RWPE2 (cell line): Measurements from ENCODE around the gene DGKI.

ENCODE experiments used
- ATAC-seq: fragments of 200-7000 bp; cut with Tn5 transposase; 3 replicates; pipeline ENCODE4 v1.9.1; 2021; ENCODE audit warnings: low read depth
- DNase-seq: peaks from one replicate; pipeline ENCODE4 v3.0.0-alpha.2; 2020; ENCODE audit warnings: low spot score
- H3K27ac ChIP-seq: fragments of 450-650 bp; 2 replicates; pipeline ENCODE4 v1.5.1; 2017; ENCODE audit warnings: mild to moderate bottlenecking; ENCODE audit not compliant: poor library complexity, severe bottlenecking
- H3K27me3 ChIP-seq: fragments of 250-450 bp; sonication (Bioruptor Pico); 2 replicates; pipeline ENCODE4 v1.5.1; 2021; ENCODE audit warnings: mild to moderate bottlenecking, moderate library complexity; ENCODE audit not compliant: insufficient read depth, poor library complexity, severe bottlenecking
- H3K36me3 ChIP-seq: fragments of 250-450 bp; sonication (Bioruptor Pico); 2 replicates; pipeline ENCODE4 v1.5.1; 2020; ENCODE audit warnings: low read depth, mild to moderate bottlenecking, moderate library complexity
- H3K4me1 ChIP-seq: fragments of 250-450 bp; sonication (Bioruptor Pico); 2 replicates; pipeline ENCODE4 v1.5.1; 2021; ENCODE audit warnings: mild to moderate bottlenecking, moderate library complexity; ENCODE audit not compliant: insufficient read depth, poor library complexity, severe bottlenecking
- H3K4me3 ChIP-seq: fragments of 250-450 bp; sonication (Bioruptor Pico); 2 replicates; pipeline ENCODE4 v1.5.1; 2021; ENCODE audit warnings: mild to moderate bottlenecking, moderate library complexity; ENCODE audit not compliant: severe bottlenecking
- H3K9me3 ChIP-seq: fragments of 250-450 bp; sonication (Bioruptor Pico); 2 replicates; pipeline ENCODE4 v1.5.1; 2021; ENCODE audit warnings: mild to moderate bottlenecking, moderate library complexity; ENCODE audit not compliant: severe bottlenecking
- CTCF ChIP-seq: fragments of 450-650 bp; IDR thresholded peaks from one replicate; pipeline ENCODE4 v1.5.1; 2017; ENCODE audit warnings: mild to moderate bottlenecking, moderate library complexity; ENCODE audit not compliant: poor library complexity, severe bottlenecking

The DGKI gene

GRCh38 chr7:137890449-137890921 is 43.7 kb upstream of the DGKI start:
- Histone ChIP-seq H3K9me3 (no peaks in the 10 kb centered on the region), H3K27ac (no peak overlapping the region), H3K4me1 (no peaks in the 10 kb centered on the region), H3K36me3 (peaks cover 67% of the 10 kb centered on the region), H3K27me3 (no peaks in the 10 kb centered on the region), H3K4me3 (no peak overlapping the region)
- DNase-seq (no peak), ATAC-seq (no peak)
- no peak for TF ChIP-seq CTCF

DNA sequence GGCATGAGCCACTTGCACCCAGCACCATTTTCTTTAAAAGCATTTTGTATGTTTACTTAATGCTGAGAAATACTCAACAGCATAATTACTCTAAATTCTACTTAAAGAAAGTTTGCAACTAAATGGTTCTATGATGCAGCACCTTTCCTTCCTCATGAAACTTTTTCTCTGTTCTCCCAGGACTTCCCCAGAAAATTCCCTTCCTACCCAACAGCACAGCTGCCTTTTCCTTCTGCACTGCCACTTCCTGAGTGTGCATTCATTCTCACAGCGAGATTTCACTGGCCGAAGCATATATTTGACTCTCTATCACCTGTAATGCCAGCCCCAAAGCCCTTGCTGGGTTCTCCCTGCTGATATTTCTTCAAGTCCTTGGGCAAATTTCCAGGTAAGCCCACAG is 41.5 kb upstream of the DGKI start:
- ATAC-seq (no peak), DNase-seq (no peak)
- no peak for TF ChIP-seq CTCF
- no peaks in the 10 kb centered on the region for H3K9me3 ChIP-seq
- peaks cover 2% of the 10 kb centered on the region for H3K4me1 ChIP-seq
- H3K27ac ChIP-seq: no peak overlapping the region
- H3K4me3 ChIP-seq: no peak overlapping the region
- peaks cover 60% of the 10 kb centered on the region for H3K36me3 ChIP-seq
- no peaks in the 10 kb centered on the region for H3K27me3 ChIP-seq

DNA sequence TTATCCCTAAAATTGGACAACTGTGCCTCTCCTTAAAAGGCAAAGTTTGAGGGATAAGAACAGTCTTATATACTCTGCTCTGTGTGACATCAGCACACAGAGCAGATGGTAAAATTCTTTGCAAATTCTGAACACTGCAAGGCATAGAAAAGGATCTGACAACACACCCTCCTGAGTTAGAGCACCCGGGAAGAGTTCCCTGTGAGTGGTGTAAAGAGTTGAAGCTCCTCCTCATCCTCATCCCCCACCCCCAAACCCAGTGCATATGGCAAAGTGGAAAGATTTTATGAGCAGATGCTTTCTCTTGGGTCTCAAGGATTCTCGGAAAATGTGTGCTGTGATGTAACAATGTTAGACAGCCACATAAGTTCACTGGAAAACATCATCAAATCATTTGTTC is 40.0 kb upstream of the DGKI start:
- DNase-seq: no peak
- Histone ChIP-seq H3K36me3 (peaks cover 60% of the 10 kb centered on the region), H3K4me1 (peaks cover 16% of the 10 kb centered on the region), H3K9me3 (peaks cover 4% of the 10 kb centered on the region), H3K27ac (no peak overlapping the region), H3K4me3 (no peak overlapping the region), H3K27me3 (no peaks in the 10 kb centered on the region)
- no peak for TF ChIP-seq CTCF
- ATAC-seq: no peak

- H3K4me3 ChIP-seq: no peak overlapping the region
- H3K9me3 ChIP-seq: peaks cover 4% of the 10 kb centered on the region
- H3K27me3 ChIP-seq: no peaks in the 10 kb centered on the region
- ATAC-seq (no peak), DNase-seq (no peak)
- peaks cover 20% of the 10 kb centered on the region for H3K4me1 ChIP-seq
- H3K27ac ChIP-seq: no peak overlapping the region
- peaks cover 63% of the 10 kb centered on the region for H3K36me3 ChIP-seq
- no peak for TF ChIP-seq CTCF
Observed at GRCh38 chr7:137886281-137886680, 39.5 kb upstream of the DGKI start.

DNA sequence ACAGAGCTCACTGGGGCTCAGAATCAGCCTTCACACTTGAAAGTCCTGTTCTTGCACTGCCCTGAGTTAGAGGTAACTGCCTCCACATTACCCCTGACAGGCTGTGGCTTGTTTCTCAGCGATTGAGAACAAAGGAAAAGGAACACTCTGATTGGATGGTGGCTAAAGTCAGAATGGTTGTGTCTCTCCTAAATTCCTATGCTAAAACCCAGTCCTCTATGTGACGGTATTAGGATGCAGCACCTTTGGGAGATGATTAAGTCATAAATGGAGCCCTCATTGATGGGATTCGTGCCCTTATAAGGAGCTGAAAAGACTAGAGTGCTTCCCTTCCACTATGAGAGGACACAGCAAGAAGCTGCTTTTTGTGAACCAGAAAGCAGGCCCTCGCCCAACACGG is 38.9 kb upstream of the DGKI start:
- TF ChIP-seq CTCF: no peak
- no peak for ATAC-seq
- Histone ChIP-seq H3K27ac (no peak overlapping the region), H3K4me3 (no peak overlapping the region), H3K4me1 (peaks cover 26% of the 10 kb centered on the region), H3K36me3 (peaks cover 64% of the 10 kb centered on the region), H3K9me3 (peaks cover 4% of the 10 kb centered on the region), H3K27me3 (no peaks in the 10 kb centered on the region)
- no peak for DNase-seq
